ENCODE data around the gene ZNF423. TPM values are rescaled to one million over a fixed set of nuclear protein-coding genes. Genes with fewer than 3 reads are reported as not detected.

ZNF423 gene
- total and polyA plus RNA-seq, 2 of the 13 experiments (the other 11 are each of a cell fraction or from before 2014, with no cell fraction given), result 0.07 to 0.31 TPM

- TF ChIP-seq PBX3 (CRISPR knock-in tag; IDR thresholded peaks at IDR 0.05; ENCODE audit: borderline replicate concordance) (no peak), ZNF34 (CRISPR knock-in tag; IDR thresholded peaks at IDR 0.05; ENCODE audit: borderline replicate concordance) (no peak), FOXM1 (CRISPR knock-in tag; IDR thresholded peaks at IDR 0.05) (no peak), ZNF331 (CRISPR knock-in tag; IDR thresholded peaks at IDR 0.05) (no peak)
These were observed 384.7 kb downstream of the ZNF423 start (continued) for GRCh38 chr16:49471038-49471727.

- in situ Hi-C loops (cut with HindIII; ENCODE audit: extremely low pct_ligation_motif_present, low pct_unique_long_range_greater_than_20kb), result no loop called here
- BruUV-seq (replicated peaks), result no TSS peak
- WGBS (ENCODE audit: low lambda C conversion rate), result 69% methylated on average over 3 of the region's 3 CpGs
- ATAC-seq (no peak), FAIRE-seq (no peak), DNase-seq (ENCODE audit: low spot score) (no peak)
- no peaks in the 10 kb centered on the region for H3K4me1 ChIP-seq (ENCODE audit: insufficient read depth, low read length)
- H3K79me2 ChIP-seq (ENCODE audit: insufficient read depth, low read length), result no peaks in the 10 kb centered on the region
- H3K4me2 ChIP-seq (ENCODE audit: low read depth, low read length), result no peak overlapping the region
- no peak overlapping the region for H3K27ac ChIP-seq (ENCODE audit: extremely low read length, insufficient read depth, low read length)
- H3K9ac ChIP-seq (ENCODE audit: insufficient read depth, low read depth, low read length), result no peak overlapping the region
- no peak overlapping the region for H3K4me3 ChIP-seq (replicated peaks in 1 of 3; ENCODE audit: insufficient read depth in 1 of 3, low read depth in 2 of 3, low read length in 3 of 3)
- intact Hi-C loops (cut with micrococcal nuclease; ENCODE audit: unreplicated experiment), result no loop called here
- TF ChIP-seq PRPF4 (IDR thresholded peaks at IDR 0.05; ENCODE audit: low read depth, low read length, poor library complexity, severe bottlenecking) (no peak), THAP8 (CRISPR knock-in tag; IDR thresholded peaks at IDR 0.05; ENCODE audit: borderline replicate concordance) (no peak), HNF1A (IDR thresholded peaks at IDR 0.05; ENCODE audit: low read depth) (no peak), HNF1A (CRISPR knock-in tag; IDR thresholded peaks at IDR 0.05; ENCODE audit: borderline replicate concordance) (no peak), ZNF691 (CRISPR knock-in tag; IDR thresholded peaks at IDR 0.05; ENCODE audit: borderline replicate concordance, low read depth) (no peak), IKZF1 (IDR thresholded peaks at IDR 0.05) (no peak), PHB2 (IDR thresholded peaks at IDR 0.05; ENCODE audit: partially characterized antibody) (no peak)
- no peaks in the 10 kb centered on the region for H3K36me3 ChIP-seq (replicated peaks in 1 of 2; ENCODE audit: control insufficient read depth in 1 of 2, insufficient read depth in 2 of 2, low read length in 2 of 2)
- ChIA-PET CTCF (ENCODE audit: low intra/inter-chr PET ratio, low total read pairs) (no interaction called here), POLR2A (no interaction called here)
- H2AFZ ChIP-seq (ENCODE audit: low read length), result no peak overlapping the region
- no peaks in the 10 kb centered on the region for H4K20me1 ChIP-seq (ENCODE audit: insufficient read depth, low read length)
- no peaks in the 10 kb centered on the region for H3K9me3 ChIP-seq (ENCODE audit: low read length)
- H3K27me3 ChIP-seq (ENCODE audit: control insufficient read depth in 1 of 2, insufficient read depth in 2 of 2, low read length in 2 of 2), result no peaks in the 10 kb centered on the region
These were observed 385.4 kb downstream of the ZNF423 start for GRCh38 chr16:49470513-49470991.

Data from HepG2 (cell line).